Measurements from ENCODE around the gene TSEN54. TPM values are rescaled to one million over a fixed set of nuclear protein-coding genes. Genes with fewer than 3 reads are reported as not detected.
A peak's percentile ranks its signal among the peaks of the same experiment; 100 is the strongest.

The TSEN54 gene
- total RNA-seq, 1 experiment from 2014 or later = 25.8 TPM

- in situ Hi-C loops (cut with HindIII; ENCODE audit: low pct_unique_long_range_greater_than_20kb, low sequenced_read_pairs) = no loop called here
- no peak for DNase-seq (ENCODE audit: low read depth, low spot score)
Measured at GRCh38 chr17:75500419-75501216, 15.7 kb upstream of the TSEN54 start.

GRCh38 chr17:75501378-75502071 lies 14.8 kb upstream of the TSEN54 start:
- no peak for DNase-seq (ENCODE audit: low read depth, low spot score)
- in situ Hi-C loops (cut with HindIII; ENCODE audit: low pct_unique_long_range_greater_than_20kb, low sequenced_read_pairs) = no loop called here

GRCh38 chr17:75502072-75502720 lies 14.1 kb upstream of the TSEN54 start:
- in situ Hi-C loops (cut with HindIII; ENCODE audit: low pct_unique_long_range_greater_than_20kb, low sequenced_read_pairs) = no loop called here

GRCh38 chr17:75502721-75503329 lies 13.5 kb upstream of the TSEN54 start:
- in situ Hi-C loops (cut with HindIII; ENCODE audit: low pct_unique_long_range_greater_than_20kb, low sequenced_read_pairs) = no loop called here
- DNase-seq (ENCODE audit: low read depth, low spot score) = no peak

More at GRCh38 chr17:75502072-75502720, 14.1 kb upstream of the TSEN54 start:
- no peak for DNase-seq (ENCODE audit: low read depth, low spot score)

GRCh38 chr17:75503337-75503950 lies 12.9 kb upstream of the TSEN54 start:
- in situ Hi-C loops (cut with HindIII; ENCODE audit: low pct_unique_long_range_greater_than_20kb, low sequenced_read_pairs) = no loop called here
- no peak for DNase-seq (ENCODE audit: low read depth, low spot score)

GRCh38 chr17:75503976-75504346 lies 12.4 kb upstream of the TSEN54 start:
- no peak for DNase-seq (ENCODE audit: low read depth, low spot score)
- in situ Hi-C loops (cut with HindIII; ENCODE audit: low pct_unique_long_range_greater_than_20kb, low sequenced_read_pairs) = no loop called here

GRCh38 chr17:75504347-75505151 lies 11.8 kb upstream of the TSEN54 start:
- peak; percentile 66 for DNase-seq (ENCODE audit: low read depth, low spot score)
- in situ Hi-C loops (cut with HindIII; ENCODE audit: low pct_unique_long_range_greater_than_20kb, low sequenced_read_pairs) = no loop called here

GRCh38 chr17:75505152-75505409 lies 11.2 kb upstream of the TSEN54 start:
- no peak for DNase-seq (ENCODE audit: low read depth, low spot score)
- in situ Hi-C loops (cut with HindIII; ENCODE audit: low pct_unique_long_range_greater_than_20kb, low sequenced_read_pairs) = no loop called here

- no peak for DNase-seq (ENCODE audit: low read depth, low spot score)
- in situ Hi-C loops (cut with HindIII; ENCODE audit: low pct_unique_long_range_greater_than_20kb, low sequenced_read_pairs) = no loop called here
Measured at GRCh38 chr17:75505640-75506039, 10.7 kb upstream of the TSEN54 start.

GRCh38 chr17:75506134-75506533 lies 10.2 kb upstream of the TSEN54 start:
- in situ Hi-C loops (cut with HindIII; ENCODE audit: low pct_unique_long_range_greater_than_20kb, low sequenced_read_pairs) = no loop called here

GRCh38 chr17:75506888-75507287 lies 9.4 kb upstream of the TSEN54 start:
- in situ Hi-C loops (cut with HindIII; ENCODE audit: low pct_unique_long_range_greater_than_20kb, low sequenced_read_pairs) = no loop called here
- DNase-seq (ENCODE audit: low read depth, low spot score) = no peak

More at GRCh38 chr17:75506134-75506533, 10.2 kb upstream of the TSEN54 start:
- no peak for DNase-seq (ENCODE audit: low read depth, low spot score)

GRCh38 chr17:75507733-75508719 lies 8.3 kb upstream of the TSEN54 start:
- in situ Hi-C loops (cut with HindIII; ENCODE audit: low pct_unique_long_range_greater_than_20kb, low sequenced_read_pairs) = no loop called here
- no peak for DNase-seq (ENCODE audit: low read depth, low spot score)

GRCh38 chr17:75508931-75509361 lies 7.4 kb upstream of the TSEN54 start:
- DNase-seq (ENCODE audit: low read depth, low spot score) = no peak
- in situ Hi-C loops (cut with HindIII; ENCODE audit: low pct_unique_long_range_greater_than_20kb, low sequenced_read_pairs) = no loop called here

GRCh38 chr17:75509528-75510258 lies 6.6 kb upstream of the TSEN54 start:
- in situ Hi-C loops (cut with HindIII; ENCODE audit: low pct_unique_long_range_greater_than_20kb, low sequenced_read_pairs) = no loop called here
- DNase-seq (ENCODE audit: low read depth, low spot score) = no peak

GRCh38 chr17:75511270-75511609 lies 5.1 kb upstream of the TSEN54 start:
- in situ Hi-C loops (cut with HindIII; ENCODE audit: low pct_unique_long_range_greater_than_20kb, low sequenced_read_pairs) = no loop called here
- DNase-seq (ENCODE audit: low read depth, low spot score) = no peak
